KOPT-K1 (cell line): ENCODE data around the gene GBP4.
"Not testable (repeated sequence)": the region's sequence is repeated elsewhere in the genome, so short reads cannot be mapped to it uniquely, and the experiment has no call there.

Experiments used
- H3K27ac ChIP-seq: fragments of 200-600 bp; sonication (generic); 2 replicates; pipeline ENCODE4 v1.5.1; 2016; ENCODE audit warnings: antibody characterized with exemption, mild to moderate bottlenecking, low read depth, low read length; ENCODE audit not compliant: poor library complexity, severe bottlenecking
- H3K36me3 ChIP-seq: fragments of 200-600 bp; sonication (generic); 2 replicates; pipeline ENCODE4 v1.5.1; 2017; ENCODE audit warnings: antibody characterized with exemption, mild to moderate bottlenecking, low read length, moderate library complexity; ENCODE audit not compliant: insufficient read depth
- H3K9me3 ChIP-seq: fragments of 200-600 bp; sonication (generic); 2 replicates; pipeline ENCODE4 v1.5.1; 2017; ENCODE audit warnings: antibody characterized with exemption, low read length, mild to moderate bottlenecking; ENCODE audit not compliant: insufficient read depth, poor library complexity, severe bottlenecking

GBP4 gene, protein sequence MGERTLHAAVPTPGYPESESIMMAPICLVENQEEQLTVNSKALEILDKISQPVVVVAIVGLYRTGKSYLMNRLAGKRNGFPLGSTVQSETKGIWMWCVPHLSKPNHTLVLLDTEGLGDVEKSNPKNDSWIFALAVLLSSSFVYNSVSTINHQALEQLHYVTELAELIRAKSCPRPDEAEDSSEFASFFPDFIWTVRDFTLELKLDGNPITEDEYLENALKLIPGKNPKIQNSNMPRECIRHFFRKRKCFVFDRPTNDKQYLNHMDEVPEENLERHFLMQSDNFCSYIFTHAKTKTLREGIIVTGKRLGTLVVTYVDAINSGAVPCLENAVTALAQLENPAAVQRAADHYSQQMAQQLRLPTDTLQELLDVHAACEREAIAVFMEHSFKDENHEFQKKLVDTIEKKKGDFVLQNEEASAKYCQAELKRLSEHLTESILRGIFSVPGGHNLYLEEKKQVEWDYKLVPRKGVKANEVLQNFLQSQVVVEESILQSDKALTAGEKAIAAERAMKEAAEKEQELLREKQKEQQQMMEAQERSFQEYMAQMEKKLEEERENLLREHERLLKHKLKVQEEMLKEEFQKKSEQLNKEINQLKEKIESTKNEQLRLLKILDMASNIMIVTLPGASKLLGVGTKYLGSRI

GRCh38 chr1:89198491-89199072, at the start of gene GBP4:
Gene GBP4 (minus strand): TSS chr1:89198942. CDS start chr1:89198834, 108 bp downstream.
- no peaks in the 10 kb centered on the region for H3K9me3 ChIP-seq

DNA sequence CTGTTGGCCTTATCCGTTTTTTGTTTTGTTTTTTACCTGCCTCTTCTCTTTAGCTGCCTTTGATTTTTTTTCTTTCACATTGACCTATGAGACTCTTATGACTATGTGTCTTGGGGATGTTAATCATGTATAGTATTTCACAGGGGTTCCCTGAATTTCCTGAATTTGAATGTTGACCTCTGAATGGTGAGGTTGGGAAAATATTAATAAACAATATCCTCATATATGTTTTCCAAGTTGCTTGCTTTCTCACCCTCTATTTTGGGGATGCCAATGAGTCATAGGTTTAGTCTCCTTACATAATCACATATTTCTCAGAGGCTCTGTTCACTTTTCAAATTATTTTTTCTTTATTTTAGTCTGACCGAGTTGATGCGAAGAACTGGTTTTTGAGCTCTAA, 44.3 kb upstream of the GBP4 start:
- Histone ChIP-seq H3K36me3 (no peaks in the 10 kb centered on the region), H3K9me3 (peaks cover 10% of the 10 kb centered on the region), H3K27ac (no peak overlapping the region)

More at GRCh38 chr1:89198491-89199072, at the start of gene GBP4:
- Histone ChIP-seq H3K36me3 (peaks cover 3% of the 10 kb centered on the region; the same call in 1 of the 2 replicates), H3K27ac (peak within 1 kb of the TSS; percentile 81)

GRCh38 chr1:89221341-89221740, 22.6 kb upstream of the GBP4 start:
- no peaks in the 10 kb centered on the region for H3K36me3 ChIP-seq
- peaks cover 20% of the 10 kb centered on the region for H3K9me3 ChIP-seq
- no peak overlapping the region for H3K27ac ChIP-seq

DNA sequence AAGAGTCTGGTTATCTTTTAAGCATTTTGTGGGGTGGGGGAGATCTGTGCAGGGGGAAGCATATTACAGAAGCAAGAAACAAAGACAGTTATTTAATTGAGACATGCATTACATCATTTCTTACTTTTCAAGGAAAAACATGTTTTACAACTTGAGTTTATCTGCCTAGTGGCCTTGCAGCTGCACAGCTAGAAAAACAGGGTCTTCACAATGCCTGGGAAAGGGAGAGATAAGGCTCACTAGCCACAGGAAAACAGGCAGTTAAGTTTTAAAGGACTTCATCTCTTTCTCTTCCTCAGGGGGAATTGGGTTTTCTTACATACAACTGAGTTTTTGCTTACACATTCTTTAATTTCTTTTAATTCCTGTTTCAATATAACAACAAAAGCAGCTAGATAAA, 21.1 kb upstream of the GBP4 start:
- H3K36me3 ChIP-seq, H3K27ac ChIP-seq: not testable (repeated sequence)
- H3K9me3 ChIP-seq: peaks cover 20% of the 10 kb centered on the region

GRCh38 chr1:89218941-89219340, 20.2 kb upstream of the GBP4 start:
- H3K9me3 ChIP-seq: peaks cover 20% of the 10 kb centered on the region
- H3K27ac ChIP-seq: not testable (repeated sequence)

DNA sequence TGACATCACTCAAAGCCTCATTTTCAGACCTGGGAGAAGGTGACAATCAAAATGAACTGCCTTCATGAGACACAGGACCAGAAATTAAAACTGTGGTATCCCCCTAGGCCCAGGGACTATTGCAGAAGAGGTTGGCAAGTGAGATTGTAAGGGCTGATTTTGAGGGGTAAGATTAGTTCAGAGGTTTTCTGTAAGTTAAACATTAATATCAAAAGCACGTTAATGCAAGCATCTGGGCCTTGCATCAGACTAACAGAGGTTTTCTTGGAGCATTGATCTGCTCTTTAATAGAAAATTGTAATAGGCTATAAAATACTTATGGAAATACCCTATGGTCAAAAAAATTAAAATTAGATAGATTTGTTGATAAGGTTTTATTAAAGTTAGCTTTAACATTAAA, 14.6 kb upstream of the GBP4 start:
- H3K36me3 ChIP-seq: no peaks in the 10 kb centered on the region
- no peak overlapping the region for H3K27ac ChIP-seq
- H3K9me3 ChIP-seq: peaks cover 47% of the 10 kb centered on the region

More at GRCh38 chr1:89218941-89219340, 20.2 kb upstream of the GBP4 start:
- H3K36me3 ChIP-seq: not testable (repeated sequence)

GRCh38 chr1:89211035-89211634, 12.4 kb upstream of the GBP4 start:
- no peak overlapping the region for H3K27ac ChIP-seq
- H3K9me3 ChIP-seq: peaks cover 41% of the 10 kb centered on the region
- H3K36me3 ChIP-seq: no peaks in the 10 kb centered on the region

GRCh38 chr1:89206373-89206772, 7.6 kb upstream of the GBP4 start:
- Histone ChIP-seq H3K36me3 (no peaks in the 10 kb centered on the region), H3K27ac (no peak overlapping the region), H3K9me3 (peaks cover 47% of the 10 kb centered on the region)

GRCh38 chr1:89203166-89203565, 4.4 kb upstream of the GBP4 start:
- H3K36me3 ChIP-seq: no peaks in the 10 kb centered on the region
- H3K9me3 ChIP-seq: peaks cover 25% of the 10 kb centered on the region
- H3K27ac ChIP-seq: no peak overlapping the region

DNA sequence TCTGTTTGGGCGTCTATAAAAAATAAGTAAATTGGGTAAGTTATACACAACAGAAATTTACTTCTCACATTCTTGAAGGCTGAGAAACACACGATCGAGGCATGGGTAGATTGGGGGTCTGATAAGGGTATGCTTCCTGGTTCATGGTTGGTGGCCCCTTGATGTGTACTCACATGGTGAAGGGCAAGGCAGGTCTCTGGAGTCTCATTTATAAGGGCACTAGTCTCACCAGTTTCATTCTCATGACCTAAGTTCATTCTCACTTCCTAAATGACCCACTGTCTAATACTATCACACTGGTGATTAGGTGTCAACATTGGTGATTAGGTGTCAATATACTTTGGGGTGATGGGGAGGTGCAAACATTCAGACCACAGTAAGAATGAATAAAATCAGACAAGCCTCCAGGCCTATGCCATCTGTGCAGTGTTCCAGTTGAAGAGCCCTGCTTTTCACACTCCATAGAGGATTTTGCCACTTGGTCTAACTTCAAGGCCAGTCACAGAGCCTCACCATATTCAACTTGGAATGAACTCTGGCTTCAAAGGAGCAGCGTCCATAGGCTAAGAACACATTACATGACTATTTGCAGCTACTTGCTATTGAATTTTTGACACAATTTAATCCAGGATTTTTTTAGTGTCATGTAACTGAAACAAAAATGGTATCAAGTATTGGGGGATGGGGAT, 2.5 kb upstream of the GBP4 start:
- no peaks in the 10 kb centered on the region for H3K36me3 ChIP-seq
- H3K9me3 ChIP-seq: peaks cover 22% of the 10 kb centered on the region
- H3K27ac ChIP-seq: peak overlapping the region; percentile 81

GRCh38 chr1:89200663-89201062, 1.9 kb upstream of the GBP4 start:
- Histone ChIP-seq H3K9me3 (peaks cover 19% of the 10 kb centered on the region), H3K27ac (peak overlapping the region; percentile 81), H3K36me3 (no peaks in the 10 kb centered on the region)

DNA sequence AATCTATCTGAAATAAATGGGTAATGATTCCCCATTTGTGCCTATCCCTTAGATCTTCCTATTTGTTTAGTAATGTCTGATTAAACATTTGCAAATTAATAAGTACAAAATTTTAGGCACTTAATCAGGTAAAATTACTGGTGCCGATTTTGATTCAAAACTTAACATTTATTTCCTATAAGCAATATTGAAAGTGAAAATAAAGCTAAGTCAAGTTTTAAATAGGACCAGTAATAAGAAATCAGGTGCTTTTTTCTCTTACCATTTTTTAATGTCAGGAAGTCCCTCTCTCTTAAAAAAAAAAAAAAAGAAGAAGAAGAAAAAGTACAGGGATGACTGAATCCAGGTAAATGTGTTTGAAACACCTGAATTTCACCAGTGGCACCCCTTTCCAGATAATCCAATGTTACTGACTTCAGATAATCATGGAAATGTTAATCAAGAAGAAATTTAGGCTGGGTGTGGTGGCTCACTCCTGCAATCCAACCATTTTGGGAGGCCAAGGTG, 836 bp upstream of the GBP4 start:
- H3K27ac ChIP-seq: peak overlapping the region; percentile 81
- peaks cover 3% of the 10 kb centered on the region; the same call in 1 of the 2 replicates for H3K36me3 ChIP-seq
- peaks cover 8% of the 10 kb centered on the region for H3K9me3 ChIP-seq

DNA sequence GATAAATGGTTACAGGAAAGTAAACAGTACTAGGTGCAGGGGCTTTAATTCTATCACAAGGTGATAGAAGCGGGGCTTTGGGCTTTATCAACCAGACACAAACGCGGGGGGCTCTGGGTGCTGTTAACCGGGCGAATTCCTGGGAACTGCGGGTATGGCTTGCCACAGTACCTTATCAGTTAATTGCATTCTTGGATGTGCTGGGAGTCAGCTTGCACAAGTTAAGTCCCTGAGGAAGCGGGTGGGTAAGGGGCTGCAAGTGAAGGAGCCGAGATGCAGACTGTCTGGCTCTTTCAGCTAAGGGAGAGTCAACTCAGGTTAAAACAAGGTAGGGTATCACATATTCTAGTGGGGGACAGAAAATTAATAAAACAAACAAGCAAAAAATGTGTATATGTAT, 661 bp downstream of the GBP4 start:
- H3K36me3 ChIP-seq: peaks cover 5% of the 10 kb centered on the region
- H3K9me3 ChIP-seq: no peaks in the 10 kb centered on the region
- H3K27ac ChIP-seq: peak overlapping the region; percentile 81

- no peaks in the 10 kb centered on the region for H3K9me3 ChIP-seq
- peaks cover 11% of the 10 kb centered on the region for H3K36me3 ChIP-seq
- H3K27ac ChIP-seq: no peak overlapping the region
These were observed 3.3 kb downstream of the GBP4 start for GRCh38 chr1:89195476-89195875.
